Fibroblast of pulmonary artery (primary cell): ENCODE data around the gene NSFL1C.

ENCODE experiments used
- DNase-seq: peaks from one replicate; pipeline ENCODE4 v3.0.0-alpha.2; 2010; ENCODE audit warnings: low read depth
- H3K4me3 ChIP-seq: replicated peaks from 2 replicates; pipeline ENCODE4 v1.5.1; 2011; ENCODE audit warnings: low read depth, mild to moderate bottlenecking, control low read depth, low read length, moderate library complexity
- TF ChIP-seq, protein P1 (sequence below): IDR thresholded peaks from 2 replicates; pipeline ENCODE4 v1.5.1; 2011; ENCODE audit warnings: mild to moderate bottlenecking, control low read depth, low read length, inconsistent platforms; ENCODE audit errors: missing control alignments

NSFL1C gene

DNA sequence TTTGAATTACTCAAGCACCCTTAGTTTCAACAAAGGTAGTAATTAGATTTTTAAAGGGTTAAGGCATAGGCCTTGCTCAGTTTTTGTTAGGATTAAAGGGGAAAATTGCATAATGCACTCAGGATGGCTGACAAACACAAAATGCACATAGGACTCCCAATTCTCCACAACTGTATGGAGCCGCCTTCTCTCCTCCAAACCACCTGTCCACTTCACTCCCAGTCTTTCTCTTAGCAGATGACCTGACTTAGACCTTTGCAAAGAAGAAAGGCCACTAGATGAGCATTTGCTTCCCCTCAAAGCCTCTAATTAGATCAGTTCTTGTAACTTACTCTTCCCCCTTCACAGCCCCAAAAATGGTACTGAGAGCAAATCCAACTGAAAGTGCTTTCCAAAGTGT, 20.1 kb downstream of the NSFL1C start:
- no peak overlapping the region for H3K4me3 ChIP-seq
- TF ChIP-seq, protein P1, sequence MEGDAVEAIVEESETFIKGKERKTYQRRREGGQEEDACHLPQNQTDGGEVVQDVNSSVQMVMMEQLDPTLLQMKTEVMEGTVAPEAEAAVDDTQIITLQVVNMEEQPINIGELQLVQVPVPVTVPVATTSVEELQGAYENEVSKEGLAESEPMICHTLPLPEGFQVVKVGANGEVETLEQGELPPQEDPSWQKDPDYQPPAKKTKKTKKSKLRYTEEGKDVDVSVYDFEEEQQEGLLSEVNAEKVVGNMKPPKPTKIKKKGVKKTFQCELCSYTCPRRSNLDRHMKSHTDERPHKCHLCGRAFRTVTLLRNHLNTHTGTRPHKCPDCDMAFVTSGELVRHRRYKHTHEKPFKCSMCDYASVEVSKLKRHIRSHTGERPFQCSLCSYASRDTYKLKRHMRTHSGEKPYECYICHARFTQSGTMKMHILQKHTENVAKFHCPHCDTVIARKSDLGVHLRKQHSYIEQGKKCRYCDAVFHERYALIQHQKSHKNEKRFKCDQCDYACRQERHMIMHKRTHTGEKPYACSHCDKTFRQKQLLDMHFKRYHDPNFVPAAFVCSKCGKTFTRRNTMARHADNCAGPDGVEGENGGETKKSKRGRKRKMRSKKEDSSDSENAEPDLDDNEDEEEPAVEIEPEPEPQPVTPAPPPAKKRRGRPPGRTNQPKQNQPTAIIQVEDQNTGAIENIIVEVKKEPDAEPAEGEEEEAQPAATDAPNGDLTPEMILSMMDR = no peak
- DNase-seq = no peak

DNA sequence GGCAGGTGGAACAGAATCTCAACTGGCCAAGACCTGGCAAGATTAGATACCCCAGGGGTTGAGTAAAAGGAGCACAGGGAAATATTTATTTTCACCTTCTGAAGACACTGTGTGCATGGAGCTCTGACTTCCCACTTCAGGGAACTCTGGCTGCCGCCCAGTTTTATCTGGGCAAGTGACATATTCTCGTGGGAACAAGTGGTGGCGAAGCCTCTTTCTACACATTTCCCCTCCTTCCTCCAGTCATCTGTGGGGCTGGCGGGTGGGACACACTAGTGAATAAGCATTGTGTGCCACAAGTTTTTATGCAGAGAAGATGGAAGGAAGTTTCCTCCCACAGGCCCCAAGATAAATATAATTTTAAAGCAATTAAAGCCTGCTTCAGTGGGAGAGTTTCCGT, 23.6 kb downstream of the NSFL1C start:
- no peak for DNase-seq
- TF ChIP-seq, protein P1 = no peak
- H3K4me3 ChIP-seq = no peak overlapping the region

DNA sequence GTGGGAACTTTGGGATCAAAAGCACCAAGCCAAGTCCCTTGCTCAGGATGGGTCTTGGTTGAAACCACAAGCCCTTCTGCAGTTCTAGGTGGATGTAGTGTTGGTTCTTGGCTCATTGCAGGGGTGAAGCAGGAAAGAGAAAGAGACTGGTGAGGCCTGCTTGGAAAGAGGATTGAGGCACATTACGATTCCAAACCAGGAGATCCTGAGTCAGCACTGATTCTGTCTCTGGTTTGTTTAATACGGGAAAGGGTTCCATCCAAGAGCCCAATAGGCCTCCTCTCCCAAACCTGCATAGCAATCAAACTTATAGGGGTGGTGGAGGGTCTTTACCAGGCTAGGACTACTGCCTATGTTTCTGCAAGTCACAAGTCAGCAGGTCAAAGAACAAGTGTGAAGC, 24.3 kb downstream of the NSFL1C start:
- TF ChIP-seq, protein P1 = no peak
- DNase-seq = no peak

DNA sequence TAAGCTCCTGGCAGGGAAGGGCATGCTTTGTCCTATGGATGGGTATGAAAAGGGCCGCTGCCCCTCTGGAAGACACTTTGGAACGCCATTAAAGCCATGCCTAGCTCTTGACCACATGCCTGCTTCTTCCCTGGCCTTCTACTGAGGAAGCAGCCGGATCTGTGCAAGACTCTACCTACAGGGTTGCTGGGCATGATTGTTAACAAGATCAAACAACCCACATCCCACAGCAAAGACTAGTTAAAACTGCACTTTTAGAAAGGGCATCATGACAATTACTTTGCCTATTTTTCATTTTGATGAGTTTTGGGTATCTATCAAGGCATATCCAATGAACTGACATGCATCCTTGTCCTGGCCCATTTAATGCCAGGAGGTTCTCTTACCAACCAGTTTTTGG, 25.5 kb downstream of the NSFL1C start:
- H3K4me3 ChIP-seq = no peak overlapping the region
- DNase-seq = no peak
- TF ChIP-seq, protein P1 = no peak

More for the DNA sequence above, 24.3 kb downstream of the NSFL1C start:
- H3K4me3 ChIP-seq = no peak overlapping the region

DNA sequence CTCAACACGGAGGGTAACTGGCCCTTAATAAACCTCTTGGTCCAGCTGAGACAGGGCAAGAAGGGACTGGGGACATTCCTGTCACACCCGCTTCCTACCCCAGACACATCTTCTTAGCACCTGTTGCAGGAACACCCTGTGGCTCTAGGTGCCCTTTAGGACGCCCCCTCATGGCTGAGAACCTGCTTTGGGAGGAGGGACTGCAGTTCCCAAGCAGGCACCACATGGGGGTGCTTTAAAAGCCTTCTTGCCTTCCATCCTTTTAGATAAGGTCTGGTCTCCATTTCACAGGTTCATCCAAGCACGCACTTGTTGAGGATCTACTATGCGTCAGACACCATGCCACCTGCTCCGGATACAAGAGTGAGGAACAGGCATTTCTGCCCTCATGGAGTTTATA, 26.6 kb downstream of the NSFL1C start:
- H3K4me3 ChIP-seq = no peak overlapping the region
- TF ChIP-seq, protein P1 = peak; percentile 48
- DNase-seq = peak; percentile 26

DNA sequence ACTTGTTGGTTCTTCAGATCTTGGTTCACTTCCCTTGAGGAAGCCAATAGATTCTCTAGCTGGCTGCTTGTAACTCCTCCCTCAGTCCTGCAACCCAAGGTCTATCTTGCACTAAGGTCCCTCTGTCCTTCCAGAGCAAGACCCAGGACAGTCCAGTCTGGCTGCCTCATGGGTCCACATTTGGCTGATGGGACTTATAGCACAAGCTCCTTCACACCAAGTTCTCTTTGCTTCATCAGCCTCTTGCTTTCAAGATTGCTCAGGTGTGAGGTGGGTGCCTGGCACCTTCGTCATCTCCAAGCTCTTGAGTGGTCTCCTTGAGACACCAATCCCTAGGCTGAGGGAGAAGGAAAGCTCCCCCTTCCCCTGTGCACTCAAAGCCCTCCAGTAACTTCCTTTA, 28.3 kb downstream of the NSFL1C start:
- TF ChIP-seq, protein P1 = no peak
- DNase-seq = no peak
- no peak overlapping the region for H3K4me3 ChIP-seq

DNA sequence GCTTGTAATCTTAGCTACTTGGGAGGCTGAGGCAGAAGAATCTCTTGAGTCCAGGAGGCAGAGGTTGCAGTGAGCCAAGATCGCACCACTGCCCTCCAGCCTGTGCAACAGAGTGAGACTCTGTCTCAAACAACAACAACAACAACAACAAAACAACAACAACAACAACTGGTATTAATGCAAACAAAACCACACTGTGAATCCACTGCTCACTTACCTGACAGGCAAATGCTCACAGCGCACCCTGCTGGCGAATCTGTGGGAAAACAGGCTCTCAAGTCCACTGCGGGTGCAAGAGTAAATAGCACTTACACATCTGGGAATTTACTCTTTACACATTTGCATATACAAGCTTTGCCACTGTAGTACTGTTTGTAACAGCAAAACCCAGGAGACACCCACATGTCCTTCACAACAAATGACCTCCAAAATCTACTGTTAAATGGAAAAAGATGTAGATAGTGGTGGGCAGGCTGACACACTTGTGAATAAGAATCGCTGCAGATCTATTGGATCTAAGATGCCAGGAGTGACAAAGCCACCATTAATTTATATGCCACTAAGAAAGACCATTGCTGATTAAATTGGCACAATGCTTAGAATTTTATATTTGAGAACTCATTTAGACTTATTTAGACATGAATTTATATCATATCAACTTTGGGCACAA, 29.3 kb downstream of the NSFL1C start:
- TF ChIP-seq, protein P1 = peak; percentile 90
- no peak overlapping the region for H3K4me3 ChIP-seq
- peak; percentile 92 for DNase-seq
